GM18867 (cell line): ENCODE results near the gene MSS51.
"Not testable (repeated sequence)": the region's sequence is repeated elsewhere in the genome, so short reads cannot be mapped to it uniquely, and the experiment has no call there.

ENCODE experiments used
- ATAC-seq: cut with Tn5 transposase; IDR thresholded peaks from one replicate; pipeline ENCODE4 v1.9.1; 2021; ENCODE audit warnings: mild to moderate bottlenecking, moderate library complexity; ENCODE audit not compliant: unreplicated experiment

The MSS51 gene

DNA sequence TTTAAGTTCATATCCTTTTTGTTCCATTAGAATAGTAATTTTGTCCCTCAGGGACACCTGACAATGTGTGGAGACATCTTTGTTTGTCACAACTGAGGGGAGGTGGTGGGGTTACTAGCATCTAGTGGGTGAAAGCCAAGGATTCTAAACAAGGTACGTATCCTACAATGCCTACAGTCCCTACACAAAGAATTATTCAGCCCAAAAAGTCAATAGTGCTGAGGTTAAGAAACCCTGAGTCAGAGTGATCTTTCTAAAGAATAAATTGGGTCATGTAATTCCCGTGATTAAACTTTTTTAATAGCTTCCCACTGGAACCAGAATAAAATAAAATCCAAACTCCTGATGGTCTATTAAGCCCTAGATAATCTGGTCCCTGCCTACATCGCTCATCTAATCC lies 16.8 kb downstream of the MSS51 start:
- no peak for ATAC-seq

DNA sequence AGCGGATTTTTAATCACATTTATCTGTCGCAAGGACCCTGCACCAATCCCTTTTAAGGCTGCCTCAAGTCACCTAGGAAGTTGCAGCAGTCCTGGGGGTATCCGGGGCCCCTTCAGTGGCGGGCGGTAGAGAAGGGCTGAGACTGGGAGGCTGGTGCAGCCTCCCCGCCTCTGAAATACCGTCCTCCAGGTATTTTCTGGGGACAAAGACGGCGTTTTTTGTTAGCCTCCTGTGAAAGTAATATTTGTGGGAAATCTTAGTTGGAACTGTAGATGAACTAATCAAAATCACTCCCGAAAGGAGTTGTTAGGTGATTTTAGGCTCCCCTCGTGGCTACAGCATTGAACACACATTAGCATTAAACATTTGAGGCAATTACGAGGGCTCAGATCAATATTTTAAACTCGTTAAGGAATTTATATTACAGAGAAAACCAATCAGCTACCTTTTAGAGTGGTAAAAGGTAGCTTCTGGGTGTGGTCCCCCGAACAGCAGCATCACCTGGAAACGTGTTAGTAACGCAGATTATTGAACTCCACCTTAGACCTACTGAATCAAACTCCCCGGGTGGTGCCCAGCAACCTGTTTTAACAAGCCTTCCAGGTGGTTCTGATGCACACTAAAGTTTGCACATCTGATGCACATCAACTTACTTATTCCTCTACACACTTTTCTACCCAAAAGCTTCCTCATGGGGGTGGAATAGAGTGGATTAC lies 19.0 kb downstream of the MSS51 start:
- no peak for ATAC-seq

DNA sequence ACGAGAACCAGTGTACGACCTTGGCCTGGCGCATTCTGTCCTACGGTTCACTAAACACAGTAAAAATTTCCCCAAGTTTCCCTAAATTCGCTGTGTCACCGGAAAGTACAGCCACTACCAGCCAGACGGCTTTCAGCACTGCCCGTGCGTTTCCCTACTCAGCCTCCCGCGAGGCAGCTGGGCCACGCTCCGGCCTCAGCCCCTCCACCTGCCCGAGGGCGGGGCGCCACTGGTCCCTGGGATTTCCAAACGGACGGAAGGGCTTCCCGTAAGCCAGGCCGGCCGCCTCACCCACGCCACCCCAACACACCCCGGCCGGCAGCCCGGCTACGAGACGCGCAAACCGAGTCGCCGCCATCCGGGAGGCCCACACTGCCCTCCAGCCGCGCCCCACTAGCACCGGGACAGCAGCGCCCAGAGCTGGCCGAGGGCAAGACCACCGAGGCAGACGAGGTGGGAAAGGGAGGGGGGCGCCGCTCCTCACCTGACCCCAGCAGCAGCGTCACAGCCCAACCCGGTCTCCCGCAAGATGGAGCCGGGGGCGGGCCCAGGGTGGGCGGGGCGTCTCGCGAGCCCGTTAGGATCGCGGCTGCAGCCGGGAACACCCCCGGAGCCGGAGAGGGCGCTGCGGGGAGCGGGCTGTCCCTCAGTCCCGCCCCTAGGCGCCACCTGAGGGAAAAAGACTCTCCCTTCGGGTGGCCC lies 19.7 kb downstream of the MSS51 start, which contains the start of gene ANXA7:
Gene ANXA7 (minus strand): TSS at position 531 of the 702 bp plus-strand sequence. CDS start 13,202 bp downstream, outside the sequence.
- ATAC-seq, result peak; percentile 91

DNA sequence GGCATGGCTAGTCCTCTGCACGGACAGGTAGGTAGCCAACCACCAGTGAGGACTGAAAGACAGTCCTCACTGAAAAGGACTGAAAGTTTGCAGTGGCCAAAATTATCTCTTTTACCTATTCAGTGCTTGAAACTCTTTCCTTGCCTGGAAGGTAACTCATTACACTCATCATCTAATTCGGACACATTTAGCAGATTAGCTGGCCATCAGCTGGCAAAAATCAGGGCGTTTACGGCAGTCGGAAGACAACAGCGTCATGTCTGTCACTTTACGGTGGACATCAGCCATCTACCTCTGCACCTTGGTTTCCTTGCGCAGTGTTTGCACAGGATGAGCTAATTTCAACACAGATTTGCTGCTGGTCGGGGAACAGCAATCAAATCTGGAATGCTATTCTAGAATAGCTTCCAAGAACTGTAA lies 20.2 kb downstream of the MSS51 start:
- peak; percentile 26 for ATAC-seq

DNA sequence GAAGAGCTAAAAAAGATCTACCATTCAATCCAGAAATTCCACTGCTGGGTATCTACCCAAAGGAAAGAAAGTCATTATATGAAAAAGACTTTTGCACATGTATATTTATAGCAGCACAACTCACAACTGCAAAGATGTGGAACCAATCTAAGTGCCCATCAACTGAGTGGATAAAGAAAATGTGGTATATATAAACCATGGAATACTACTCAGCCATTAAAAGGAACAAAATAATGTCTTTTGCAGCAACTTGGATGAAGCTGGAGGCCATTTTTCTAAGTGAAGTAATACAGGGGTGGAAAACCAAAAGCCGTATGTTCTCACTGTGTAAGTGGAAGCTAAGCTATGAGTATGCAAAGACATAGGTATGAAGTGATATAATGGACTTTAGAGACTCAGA lies 22.5 kb downstream of the MSS51 start:
- ATAC-seq, result no peak

DNA sequence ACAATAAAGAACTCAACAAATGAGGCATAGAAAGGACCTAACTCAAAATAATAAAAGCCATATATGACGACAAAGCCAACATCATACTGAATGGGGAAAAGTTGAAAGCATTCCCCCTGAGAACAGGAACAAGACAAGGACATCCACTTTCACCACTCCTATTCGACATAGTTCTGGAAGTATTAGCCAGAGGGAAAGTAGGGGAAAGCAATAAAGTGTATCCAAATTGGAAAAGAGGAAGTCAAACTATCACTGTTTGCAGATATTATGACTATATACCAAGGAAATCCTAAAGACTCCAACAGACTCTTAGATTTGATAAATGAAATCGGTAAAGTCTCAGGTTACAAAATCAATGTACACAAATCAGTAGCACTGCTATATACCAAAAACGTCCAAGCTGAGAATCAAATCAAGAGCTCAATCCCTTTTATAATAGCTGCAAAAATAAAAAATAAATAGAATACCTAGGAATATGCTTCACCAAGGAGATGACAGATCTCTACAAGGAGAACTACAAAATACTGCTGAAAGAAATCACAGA lies 24.3 kb downstream of the MSS51 start:
- no peak for ATAC-seq

DNA sequence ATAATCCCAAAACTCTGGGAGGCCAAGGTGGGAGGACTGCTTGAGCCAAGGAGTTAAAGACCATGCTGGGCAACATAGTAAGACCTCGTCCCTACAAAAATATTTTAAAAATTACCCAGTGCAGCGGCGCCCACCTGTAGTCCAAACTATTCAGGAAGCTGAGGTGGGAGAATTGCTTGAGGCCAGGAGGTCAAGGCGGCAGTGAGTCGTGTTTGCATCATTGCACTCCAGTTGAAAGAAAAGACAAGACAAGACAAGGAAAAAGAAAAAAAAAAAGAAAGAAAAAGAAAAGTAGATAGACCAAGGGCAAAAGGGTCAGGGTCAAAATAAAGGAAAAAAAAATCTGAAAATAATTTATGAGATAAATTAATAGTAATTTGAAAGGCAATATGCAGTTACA lies 25.3 kb downstream of the MSS51 start:
- no peak for ATAC-seq

DNA sequence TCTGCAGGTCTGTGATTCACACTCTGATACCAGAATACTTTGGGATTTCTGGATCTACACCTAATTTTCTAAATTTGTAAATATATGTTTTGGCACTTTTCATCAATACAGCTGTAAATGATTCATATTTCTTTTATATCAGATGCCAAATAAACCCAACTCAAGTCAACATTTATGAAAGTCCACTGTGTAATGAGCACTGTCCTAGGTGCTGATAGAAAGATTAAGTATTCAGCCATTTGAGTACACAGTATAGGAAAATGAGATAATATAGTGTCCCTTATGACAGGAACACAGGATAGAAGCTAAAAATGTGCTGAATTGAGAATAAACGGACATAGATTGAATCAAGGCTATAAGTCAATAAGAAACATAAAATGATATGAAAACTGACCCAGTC lies 25.9 kb downstream of the MSS51 start:
- ATAC-seq, result no peak

DNA sequence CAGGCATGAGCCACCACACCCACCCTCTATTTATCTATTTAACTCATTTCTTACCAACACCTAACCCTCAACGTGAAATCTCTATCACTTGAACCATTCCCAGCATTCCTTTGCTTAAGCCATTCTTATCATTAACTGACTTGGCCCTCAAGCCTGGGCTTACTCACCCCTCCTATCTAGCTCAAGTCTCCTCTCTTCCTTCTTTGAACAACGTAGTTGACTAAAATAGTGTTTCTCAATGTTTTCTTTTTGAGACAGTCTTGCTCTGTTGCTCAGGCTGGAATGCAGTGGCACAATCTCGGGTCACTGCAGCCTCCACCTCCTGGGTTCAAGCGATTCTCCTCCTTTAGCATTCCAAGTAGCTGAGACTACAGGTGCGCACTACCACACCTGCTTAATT lies 26.5 kb downstream of the MSS51 start:
- no peak for ATAC-seq

DNA sequence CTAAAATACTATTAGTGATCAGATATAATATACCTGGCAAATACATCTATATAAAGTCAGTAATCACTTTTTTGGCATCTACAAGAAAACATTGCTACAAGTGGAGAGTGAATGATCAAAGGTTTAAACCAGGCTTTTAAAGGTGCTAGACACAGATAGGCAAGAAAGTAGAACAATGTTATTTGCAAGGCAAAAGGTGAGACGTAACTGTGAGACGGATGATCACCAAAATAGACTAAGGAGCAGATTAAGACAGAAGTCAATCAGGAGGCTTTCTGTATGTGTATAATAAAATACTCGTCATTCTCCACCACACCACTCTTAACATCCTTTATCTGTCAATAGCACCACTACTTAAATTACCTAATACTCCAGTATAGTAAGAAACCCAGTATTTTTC lies 27.8 kb downstream of the MSS51 start:
- ATAC-seq, result no peak

DNA sequence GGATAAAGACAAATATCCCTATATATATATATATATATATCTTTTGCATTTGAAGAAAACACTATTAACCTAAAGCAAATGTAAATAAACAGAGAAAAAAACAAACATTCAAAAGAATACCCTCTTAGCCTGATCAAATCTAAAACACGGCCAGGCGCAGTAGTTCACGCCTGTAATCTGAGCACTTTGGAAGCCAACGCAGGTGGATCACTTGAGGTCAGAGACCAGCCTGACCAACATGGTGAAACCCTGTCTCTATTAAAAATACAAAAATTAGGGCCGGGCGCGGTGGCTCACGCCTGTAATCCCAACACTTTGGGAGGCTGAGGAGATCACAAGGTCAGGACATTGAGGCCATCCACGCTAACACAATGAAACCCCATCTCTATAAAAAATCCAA lies 28.7 kb downstream of the MSS51 start:
- ATAC-seq, result no peak

DNA sequence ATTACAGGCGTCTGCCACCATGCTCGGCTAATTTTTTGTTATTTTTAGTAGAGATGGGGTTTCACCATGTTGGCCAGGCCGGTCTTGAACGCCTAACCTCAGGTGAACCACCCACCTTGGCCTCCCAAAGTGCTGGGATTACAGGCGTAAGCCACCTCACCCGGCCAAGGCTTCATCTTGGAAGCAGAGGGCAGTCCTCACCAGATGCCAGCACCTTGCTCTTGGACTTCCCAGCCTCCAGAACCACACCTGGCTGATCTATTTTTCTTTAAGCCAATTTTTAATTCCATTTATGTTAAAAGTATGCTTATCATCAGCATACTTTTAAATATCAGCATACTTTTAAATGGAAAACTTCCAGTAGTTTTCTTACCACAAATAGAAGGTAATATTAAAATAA lies 31.7 kb downstream of the MSS51 start:
- no peak for ATAC-seq

DNA sequence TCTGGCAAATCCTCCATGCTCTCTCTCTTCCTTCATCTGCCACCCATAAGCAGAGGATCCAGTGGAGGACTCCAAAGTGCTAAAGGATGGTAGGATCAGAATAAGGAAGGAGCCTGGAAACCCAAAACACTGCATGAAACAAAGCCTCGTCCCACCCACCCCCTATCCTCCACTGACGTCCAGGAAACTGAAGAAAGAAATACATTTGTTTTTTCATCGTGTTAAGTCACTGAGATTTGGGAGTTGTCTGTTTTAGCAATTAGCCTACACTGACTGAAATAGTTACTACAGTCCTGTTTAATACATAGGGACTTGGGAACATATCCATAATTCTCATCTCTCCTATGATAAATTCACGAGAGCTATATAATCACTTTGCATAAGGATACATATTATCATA lies 34.3 kb downstream of the MSS51 start:
- no peak for ATAC-seq

DNA sequence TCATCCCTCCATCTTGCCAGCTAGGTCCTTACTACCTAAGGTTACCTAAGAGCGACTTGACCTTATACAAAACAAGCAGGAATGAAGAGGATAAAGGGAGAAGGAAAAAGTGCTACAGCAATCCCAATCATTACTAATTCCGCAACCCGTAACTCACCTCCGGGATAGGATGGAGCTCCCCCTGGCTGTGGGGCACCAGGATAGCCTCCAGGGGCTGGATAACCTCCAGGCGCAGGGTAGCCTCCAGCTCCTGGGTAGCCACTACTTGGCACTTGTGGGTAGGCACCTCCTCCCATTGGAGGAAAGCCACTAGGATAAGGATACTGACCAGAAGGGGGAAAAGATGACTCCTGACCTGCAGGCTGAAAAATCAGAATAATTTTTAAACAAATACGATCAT lies 35.3 kb downstream of the MSS51 start:
- no peak for ATAC-seq

DNA sequence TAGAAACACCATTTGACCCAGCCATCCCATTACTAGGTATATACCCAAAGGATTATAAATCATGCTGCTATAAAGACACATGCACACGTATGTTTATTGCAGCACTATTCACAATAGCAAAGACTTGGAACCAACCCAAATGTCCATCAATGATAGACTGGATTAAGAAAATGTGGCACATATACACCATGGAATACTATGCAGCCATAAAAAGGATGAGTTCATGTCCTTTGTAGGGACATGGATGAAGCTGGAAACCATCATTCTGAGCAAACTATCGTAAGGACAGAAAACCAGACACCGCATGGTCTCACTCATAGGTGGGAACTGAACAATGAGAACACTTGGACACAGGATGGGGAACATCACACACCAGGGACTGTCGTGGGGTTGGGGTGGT lies 39.0 kb downstream of the MSS51 start:
- not testable (repeated sequence) for ATAC-seq

DNA sequence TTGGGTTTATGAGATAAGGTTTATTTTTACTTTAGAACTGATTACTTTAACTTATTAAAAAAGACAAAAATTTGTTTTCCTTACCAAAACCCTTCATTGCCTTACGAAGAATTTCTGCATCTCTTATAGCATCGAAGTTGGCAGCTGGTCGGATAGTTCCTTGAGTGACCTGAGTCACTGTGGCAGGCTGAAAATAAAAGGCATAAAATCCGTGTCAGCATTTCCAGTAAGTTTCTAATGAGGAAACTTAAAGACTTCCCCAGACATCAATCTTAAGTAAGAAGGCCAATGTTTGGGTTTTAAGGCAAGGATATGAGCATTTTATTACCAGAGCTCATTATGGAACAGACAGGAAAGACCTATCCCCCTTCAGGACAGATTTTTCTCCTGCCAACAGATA lies 45.1 kb downstream of the MSS51 start:
- ATAC-seq, result no peak

DNA sequence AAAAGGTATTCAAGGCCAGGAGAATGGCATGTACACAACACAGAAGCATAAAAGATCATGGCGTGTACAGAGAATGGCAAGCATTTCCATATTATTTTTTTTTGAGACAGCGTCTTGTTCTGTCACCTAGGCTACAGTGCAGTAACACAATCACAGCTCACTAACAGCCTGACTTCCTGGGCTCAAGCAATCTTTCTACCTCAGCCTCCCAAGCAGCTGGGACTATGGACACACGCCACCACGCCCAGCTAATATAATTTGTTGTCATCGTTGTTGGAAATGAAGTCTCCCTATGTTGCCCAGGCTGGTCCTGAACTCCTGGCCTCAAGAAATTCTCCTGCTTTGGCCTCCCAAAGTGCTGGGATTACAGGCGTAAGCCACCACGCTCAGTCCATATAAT lies 46.8 kb downstream of the MSS51 start:
- ATAC-seq, result no peak

DNA sequence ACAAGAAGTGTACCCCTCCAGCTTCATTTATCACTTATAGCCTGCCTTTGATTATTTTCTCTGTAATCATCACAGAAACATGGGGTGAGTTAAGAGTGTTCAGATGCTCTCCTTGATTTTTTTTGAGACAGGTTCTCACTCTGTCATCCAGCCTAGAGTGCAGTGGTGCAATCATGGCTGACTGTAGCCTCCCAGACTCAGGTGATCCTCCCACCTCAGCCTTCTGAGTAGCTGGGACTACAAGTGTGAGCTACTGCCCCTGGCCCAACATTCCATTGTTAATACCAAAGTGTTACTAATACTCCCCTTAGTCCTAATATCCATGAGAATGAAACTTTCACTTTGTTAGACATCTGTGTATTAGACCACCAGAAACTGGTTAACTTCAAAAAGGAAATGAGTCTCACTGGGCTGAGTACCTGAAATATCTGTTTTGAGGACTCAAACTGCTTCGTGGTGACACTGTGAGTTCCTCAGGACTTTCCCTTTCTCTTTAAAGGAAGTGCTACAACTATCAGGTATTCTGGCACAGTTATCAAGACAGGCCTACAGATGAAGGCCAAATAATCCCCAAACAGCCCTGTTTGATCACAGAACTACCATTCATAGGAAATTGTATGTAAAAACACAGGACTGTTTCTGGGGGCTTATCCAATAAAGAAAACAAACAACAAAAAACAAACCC lies 54.2 kb downstream of the MSS51 start:
- no peak for ATAC-seq

DNA sequence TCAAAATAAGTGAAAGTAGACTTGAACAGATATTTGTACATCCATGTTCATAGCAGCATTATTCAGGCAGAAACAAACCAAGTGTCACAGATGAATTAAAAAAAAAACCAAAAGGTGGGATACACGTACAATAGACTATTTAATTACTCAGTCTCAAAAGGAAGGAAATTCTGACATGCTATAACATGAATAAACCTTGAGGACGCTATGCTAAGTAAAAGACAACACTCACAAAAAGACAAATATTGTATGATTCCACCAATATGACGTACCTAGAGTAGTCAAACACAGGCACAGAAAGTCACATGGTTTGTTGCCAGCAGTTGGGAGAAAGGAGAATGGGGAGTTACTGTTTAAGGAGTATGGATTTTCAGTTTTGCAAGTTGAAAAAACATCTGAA lies 56.7 kb downstream of the MSS51 start:
- ATAC-seq, result no peak
